Hematopoietic multipotent progenitor cell (in vitro differentiated cells): Measurements from ENCODE around the gene TIPRL. TPM values are rescaled to one million over a fixed set of nuclear protein-coding genes. Genes with fewer than 3 reads are reported as not detected.

ENCODE experiments used
- DNase-seq, 3 donors: peaks; one replicate each; pipeline ENCODE4 v3.0.0-alpha.2; 2011 to 2015; ENCODE audit warnings: low read depth in 2 of 3, low spot score in 2 of 3
- small RNA-seq: library from RNA; depleted of rRNA; stranded (forward); fragments of <200 nt; gene quantifications from one replicate; pipeline ENCODE3, GENCODE V24; 2012
- total RNA-seq: library from RNA; depleted of rRNA; stranded (reverse); fragments of >200 nt; gene quantifications from one replicate; pipeline ENCODE4 v1.2.3, GENCODE V29; 2012

Gene TIPRL
- total RNA-seq, 1 donor, result 10.5 TPM

DNA sequence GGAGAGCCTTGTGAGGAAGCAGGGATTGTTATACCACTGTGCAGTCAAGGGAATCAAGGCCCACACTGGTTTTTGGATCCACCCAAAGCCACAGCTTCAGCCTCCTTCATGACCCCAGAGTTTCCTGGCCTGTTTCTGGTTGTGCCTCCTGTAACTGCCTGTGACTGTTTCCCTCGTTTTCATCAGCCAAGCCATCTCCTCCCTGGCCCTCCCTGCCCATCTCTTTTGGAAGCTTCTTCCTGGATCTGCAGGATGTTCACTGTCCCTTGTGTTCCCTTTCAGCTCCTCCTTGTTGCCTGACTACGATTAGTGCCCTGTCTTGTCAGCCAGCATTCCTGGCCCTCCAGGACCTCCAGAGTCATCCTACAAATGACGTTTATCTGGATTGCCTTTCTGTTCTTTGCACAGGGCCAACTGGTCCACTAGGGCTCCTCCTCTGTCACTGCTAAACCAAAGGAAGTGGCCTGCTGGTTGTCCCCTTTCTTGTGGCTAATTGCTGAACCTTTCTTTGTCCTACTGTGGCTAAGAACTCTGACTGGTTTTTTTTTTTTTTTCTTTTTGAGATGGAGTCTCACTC is 65.0 kb downstream of the TIPRL start:
- no peak for DNase-seq

DNA sequence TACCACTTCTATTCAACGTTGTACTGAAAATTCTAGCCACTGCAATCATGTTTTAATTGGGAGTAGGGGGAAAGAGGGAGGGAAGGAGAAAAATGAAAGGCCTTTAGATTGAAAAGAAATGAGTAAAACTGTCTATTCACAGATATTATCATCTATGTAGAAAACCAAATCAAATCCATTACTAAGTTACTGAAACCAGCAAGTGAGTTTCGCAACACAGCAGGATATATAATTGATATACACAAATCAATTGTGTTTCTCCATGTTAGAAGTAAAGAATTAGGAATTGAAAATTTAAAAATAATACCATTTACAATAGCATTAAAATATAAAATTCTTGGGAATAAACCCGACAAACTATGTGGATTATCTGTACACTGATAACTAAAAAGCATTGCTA is 66.3 kb downstream of the TIPRL start:
- no peak for DNase-seq

DNA sequence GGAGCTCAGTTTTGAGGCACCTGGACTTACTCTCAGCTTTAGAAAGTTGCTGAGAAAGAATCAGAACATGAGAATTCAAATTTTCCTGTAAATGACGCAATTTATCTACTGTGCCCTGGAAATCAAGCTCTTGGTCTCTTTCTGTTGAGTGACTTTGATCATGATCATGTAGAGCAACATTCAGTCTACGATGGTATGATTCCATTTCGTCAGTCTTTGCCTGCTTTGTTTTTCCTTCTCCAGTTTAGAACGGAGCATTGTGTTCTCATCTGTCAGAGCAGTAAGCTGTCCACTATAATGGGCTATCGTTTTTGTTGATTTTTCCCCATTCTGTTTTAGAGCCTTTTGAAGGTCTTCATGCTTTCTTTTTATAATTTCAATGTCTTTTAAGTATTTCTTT is 67.7 kb downstream of the TIPRL start:
- DNase-seq, result no peak

Small RNA genes lying within 50 kb of the gene (small RNA-seq; reads per million reads assigned to genes)
- gene AL021397.1, result not detected

Other genes starting within 250 kb of the TIPRL start
- gene DCAF6, start 242.3 kb upstream of the TIPRL start, total RNA-seq, result 28.3 TPM
- gene MPC2, start 241.9 kb upstream of the TIPRL start, total RNA-seq, result 24.0 TPM
- gene GPR161, start 42.0 kb upstream of the TIPRL start, total RNA-seq, result 4.0 TPM
- 30.4 TPM for gene SFT2D2, start 47.0 kb downstream of the TIPRL start, total RNA-seq
- gene TBX19, start 101.9 kb downstream of the TIPRL start, total RNA-seq, result 1.3 TPM